ENCODE results near the gene PRUNE2.
"Not testable (repeated sequence)": the region's sequence is repeated elsewhere in the genome, so short reads cannot be mapped to it uniquely, and the experiment has no call there.

The PRUNE2 gene

DNA sequence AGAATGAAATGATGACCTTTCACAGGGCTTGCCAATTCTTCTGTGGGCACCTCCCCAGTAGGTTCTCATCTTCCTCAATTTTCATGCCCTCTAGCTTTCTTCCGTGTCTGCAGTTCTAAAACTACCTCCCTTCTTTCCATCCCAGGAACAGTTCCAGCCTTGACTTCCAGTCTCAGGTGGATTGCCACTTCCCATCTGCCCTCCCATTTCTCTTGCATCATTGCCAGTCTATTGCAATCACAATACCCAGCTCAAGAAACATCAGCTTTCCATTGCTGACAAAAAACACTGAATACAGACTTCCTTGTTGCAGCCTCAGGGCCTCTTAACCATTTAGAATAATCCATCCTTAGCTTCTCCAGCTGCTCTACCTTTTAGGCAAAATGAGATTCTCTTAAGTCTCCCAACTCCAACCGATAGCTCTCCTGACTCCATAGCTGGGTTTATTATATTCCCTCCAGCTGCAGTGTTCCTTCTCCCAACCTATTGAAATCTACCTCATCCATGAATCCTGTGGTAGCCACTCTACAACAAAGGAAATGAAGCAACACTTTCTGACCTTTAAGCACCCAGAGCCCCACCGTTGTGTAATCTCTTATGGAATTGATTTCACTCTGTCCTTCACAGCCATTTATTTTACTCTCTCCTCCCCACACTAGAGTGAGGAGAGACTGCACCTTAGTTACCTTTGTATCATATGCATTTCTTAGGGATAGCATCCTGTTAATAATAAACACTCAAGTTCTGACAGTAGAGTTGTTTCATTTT, 217.3 kb downstream of the PRUNE2 start:
- no peak for DNase-seq

DNA sequence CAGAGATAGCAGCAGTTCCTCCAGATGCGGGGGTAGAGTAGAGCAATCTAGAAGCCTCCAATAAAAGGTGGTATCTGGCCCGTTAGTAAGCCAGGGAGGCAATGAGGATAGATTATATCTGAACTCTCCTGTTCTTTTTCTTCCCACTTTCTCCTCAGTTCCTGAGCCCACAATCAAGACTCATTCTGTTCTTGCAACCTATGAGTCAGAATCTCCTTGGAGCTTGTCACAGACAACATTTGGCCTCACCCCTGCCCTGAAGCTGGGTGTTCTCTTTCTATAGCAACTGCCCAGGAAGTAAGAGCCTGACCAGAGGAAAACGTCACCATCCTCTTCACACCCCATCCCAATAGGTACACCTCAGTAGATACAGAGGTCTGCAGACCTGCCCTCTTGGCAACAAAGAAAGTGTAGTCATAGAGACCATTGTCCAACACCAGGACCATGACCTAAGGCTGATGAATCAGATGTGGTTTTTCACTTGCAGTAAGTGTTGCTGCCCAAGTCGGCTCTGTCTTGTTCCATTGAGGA, 218.0 kb downstream of the PRUNE2 start:
- no peak for DNase-seq

DNA sequence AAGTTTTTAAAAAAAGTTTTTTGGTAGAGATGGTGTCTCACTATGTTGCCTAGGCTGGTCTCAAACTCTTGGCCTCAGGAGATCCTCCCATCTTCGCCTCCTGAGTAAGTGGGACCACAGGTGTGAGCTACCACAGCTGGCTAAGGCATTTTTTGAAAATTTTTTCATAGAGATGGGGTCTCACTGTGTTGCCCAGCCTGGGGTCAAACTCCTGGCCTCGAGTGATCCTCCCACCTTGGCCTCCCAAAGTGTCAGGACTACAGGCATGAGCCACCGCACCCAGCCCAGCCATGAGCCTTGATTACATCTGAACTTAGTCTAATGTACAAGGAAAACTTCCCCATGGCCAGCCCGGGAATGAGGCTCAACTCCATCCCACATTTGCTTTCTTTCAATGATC, 219.2 kb downstream of the PRUNE2 start:
- no peak for DNase-seq

DNA sequence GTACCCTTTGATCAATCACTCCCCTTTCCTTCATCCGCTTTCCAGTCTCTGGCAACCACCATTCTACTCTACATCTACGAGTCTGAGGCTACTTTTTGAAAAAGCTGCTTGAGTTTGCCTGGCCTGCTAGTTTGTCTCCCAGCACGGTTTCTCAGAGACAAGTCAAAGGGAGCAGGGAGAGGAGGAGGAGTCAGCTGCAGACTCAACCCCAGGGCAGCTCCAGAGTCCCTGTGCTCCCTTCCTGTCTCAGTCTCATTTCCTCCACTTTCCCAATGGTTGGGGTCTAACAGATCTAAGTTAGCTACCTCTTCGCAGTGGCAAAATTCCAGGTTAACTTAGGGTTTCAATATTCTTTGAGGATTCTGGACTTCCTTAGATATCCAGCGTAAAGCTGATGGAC, 221.7 kb downstream of the PRUNE2 start:
- DNase-seq, result no peak

DNA sequence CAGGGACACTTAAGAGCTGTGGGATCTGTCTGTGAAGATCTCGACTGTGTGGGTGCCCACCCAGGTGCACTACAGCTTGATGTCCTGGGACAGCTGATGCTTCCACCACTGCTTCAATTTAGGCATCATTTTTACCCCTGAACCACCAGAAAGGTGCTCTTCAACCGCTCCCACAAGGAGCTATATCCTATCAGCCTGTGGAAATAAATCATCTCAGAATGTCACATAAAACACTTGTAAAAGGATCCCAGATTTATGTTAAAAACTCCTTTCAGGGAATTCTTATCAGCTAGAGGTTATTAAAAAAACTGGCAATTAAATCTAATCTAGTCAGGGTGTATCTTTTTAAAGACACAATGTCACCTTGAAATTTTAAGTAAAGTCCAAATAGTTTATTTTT, 224.4 kb downstream of the PRUNE2 start:
- no peak for DNase-seq

DNA sequence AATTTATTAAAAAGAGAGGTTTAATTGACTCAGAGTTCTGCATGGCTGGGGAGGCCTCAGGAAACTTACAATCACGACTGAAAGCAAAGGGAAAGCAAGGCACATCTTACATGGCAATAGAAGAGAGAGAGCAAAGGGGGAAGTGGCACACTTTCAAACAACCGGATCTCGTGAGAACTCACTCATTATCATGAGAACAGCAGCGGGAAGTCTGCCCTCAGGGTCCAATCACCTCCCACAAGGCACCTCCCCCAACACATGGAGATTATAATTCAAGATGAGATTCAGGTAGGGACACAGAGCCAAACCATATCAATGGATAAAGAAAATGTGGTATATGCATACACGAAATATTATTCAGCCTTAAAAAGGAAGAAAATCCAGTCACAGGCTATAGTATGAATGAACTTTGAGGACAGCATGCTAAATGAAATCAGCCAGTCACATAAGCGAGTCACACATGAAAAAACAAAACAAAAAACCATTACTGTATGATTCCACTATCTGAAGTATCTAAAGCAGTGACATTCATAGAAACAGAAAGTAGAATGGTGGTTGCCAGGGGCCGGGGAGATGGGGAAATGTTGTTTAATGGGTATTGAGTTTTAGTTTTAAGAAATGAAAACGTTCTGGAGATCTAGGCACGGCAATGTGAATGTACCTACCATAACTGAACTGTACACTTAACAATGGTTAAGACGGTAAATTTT, 225.0 kb downstream of the PRUNE2 start:
- no peak for DNase-seq

DNA sequence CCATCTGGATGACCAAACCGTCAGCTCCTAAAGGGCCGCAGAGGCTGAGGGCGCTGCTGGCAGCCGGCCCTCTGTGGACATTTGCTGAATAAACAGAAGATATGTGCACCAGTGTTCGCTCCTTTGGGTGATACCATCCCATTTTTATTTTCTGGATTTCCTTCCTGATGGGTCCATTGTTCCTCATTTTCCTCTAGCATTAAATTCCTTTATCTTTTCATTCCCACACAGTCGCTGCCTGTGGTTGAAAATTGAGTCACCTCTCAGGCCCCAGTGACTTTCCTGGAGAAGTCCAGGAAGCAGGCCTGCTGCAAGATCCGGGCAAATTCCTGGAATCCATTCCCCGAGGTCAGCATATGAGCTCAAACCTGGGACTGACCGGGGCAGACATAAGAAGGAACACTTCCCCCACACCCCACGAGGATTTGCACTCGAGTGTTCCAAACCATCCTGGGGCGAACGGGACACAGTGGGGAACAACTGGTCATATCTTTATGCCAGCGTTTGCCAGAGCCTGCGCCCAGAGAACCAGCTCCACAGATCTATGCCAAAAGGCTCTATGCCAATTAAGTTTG, 228.3 kb downstream of the PRUNE2 start:
- no peak for DNase-seq

DNA sequence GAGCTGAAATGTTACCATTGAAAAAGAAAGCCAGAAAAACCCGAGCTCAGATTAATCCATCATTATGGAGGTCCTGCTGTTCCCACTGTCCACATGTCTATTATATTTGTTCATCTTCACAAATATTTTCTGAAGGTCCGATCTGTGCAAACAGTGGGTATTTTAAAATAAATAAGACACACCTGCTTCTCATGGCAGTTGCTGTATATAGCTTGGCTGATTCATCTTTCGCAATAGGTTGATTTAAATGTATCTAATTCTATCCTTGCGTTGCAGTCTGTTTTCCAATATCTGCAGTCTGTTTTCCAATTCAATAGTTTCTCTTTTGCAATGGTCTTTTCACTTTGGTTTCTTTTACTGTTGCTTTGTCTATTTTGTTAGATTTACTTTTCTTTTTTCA, 229.1 kb downstream of the PRUNE2 start:
- no peak for DNase-seq

DNA sequence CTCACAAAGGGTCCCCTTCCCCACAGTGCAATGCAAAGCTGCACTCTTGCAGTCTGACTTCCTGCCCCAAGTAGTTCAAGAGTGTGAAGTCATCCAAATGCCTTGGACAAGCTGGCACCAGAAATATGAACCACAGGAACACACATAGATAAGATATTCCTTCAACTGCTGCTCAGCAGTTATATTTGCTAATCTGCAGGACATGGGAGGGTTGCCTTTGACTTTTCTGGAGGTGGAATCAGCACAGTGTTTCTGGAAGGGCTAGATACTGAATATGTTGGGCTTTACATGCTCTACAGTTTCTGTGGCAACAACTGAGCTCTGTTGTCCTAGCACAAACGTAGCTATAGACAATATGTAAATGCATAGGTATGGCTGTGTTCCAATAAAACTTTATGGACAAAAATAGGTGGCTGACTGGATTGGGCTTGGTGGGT, 238.4 kb downstream of the PRUNE2 start:
- no peak for DNase-seq

DNA sequence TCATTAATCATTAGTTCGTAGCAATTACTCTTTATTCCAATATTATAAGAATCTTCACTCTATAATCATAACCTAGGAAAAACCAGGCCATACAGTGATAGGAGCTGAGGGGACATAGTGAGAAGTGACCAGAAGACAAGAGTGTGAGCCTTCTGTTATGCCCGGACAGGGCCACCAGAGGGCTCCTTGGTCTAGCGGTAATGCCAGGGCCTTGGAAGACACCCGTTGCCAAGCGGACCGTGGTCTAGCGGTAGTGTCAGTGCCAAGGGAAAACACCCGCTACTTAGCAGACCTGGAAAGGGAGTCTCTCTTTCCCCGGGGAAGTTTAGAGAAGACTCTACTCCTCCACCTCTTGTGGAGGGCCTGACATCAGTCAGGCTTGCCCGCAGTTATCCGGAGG, 239.9 kb downstream of the PRUNE2 start:
- DNase-seq, result not testable (repeated sequence)

DNA sequence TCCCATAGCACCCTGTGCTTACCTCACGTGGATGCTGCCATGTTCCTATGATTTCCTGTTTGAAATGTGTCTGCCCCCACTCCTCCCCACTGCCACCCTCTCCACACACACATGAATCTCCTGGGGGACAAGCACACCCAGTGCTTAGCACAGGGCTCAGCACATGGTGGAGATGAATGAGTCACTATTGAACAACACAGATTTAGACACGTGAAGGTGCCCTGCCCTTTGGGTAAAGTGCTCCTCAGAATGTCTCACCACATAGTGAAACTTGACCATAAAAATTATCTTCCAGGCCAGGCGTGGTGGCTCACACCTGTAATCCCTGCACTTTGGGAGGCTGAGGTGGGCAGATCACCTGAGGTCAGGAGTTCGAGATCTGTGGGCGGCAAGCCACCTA, 240.5 kb downstream of the PRUNE2 start:
- no peak for DNase-seq

DNA sequence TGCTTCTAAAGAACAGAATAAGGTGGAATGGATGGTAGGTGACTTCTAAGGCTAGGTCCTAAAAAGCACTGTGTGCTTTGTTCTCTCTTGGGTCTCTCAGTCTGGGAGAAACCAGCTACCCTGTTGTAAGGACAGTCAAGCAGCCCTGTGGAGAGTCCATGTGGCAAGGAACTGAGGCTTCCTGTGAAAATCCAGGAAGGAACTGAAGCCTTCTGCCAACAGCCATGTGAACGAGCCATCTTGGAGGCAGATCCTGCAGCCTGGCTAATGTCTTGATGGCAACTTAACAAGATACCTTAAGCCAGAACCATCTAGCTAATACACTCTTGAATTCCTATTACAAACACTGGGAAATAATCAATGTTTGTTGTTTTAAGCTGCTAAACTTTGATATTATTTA, 241.8 kb downstream of the PRUNE2 start:
- no peak for DNase-seq

DNA sequence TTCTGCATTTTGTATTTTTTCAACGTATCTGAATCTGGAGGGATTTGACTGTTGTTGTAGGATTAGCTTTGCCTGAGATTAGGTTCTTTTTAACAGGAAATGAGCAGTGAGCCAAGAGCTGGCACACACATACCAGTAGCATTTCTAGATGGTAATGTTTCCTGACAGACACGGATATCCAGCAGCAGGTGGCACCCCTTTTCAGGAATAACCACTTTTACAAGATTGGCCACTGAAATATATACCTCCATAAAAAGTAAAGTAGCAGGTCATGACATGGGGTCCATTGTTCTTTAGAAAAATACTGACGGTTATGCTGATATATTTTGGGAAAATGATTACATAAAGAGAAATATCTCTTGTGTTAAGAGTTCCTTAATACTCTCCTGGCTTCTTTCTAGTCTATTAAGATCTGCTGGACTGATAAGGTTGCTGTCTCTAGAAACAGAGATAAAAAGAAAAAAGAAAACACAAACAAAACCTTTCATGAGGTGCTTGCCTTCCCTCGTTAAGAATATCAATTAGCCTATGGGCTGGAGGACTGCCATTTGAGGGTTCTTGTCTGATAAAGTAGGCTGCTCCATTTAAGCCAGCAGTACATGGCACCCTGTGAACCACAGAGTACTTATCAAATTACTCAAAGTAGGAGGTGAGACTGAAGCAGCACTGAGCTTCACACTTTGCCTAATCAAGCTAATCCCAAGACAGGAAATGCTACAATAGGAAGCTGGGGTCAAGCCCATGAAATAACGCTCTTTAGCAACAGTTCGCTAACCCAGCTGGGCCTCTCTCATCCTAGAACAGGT, 243.2 kb downstream of the PRUNE2 start:
- no peak for DNase-seq

DNA sequence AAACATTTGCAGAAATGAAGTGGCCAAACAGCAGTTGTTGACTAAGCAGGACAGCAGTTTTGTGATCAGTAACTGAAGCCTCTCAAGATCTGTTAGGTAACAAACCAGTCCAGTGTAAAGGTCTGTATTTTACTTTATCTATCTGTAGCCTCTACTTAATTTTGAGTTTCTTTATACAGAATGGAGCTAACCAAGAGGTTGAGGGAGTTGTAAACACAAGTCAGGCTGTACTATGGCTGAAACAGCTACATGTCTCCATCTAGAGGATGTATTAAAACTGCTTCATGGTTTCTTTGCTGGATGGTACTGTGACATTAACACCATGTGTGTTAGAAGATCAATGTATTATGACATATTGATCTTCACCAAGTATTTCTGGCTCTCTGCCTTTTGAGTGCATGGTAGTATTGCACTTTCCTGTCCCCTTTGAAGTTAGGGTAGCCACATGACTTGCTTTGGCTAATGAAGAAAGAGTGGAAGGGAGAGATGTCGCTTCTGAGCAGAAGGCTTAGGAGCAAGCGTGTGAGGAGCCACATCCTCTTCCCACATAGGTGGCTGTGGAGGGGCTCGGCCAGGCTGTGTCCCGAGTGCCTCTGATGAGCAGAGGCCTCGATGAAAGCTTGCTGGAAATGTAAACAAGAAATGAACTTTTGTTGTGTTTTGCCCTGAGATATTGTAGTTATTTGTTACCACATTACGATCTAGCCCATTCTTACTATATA, 247.2 kb downstream of the PRUNE2 start:
- no peak for DNase-seq

DNA sequence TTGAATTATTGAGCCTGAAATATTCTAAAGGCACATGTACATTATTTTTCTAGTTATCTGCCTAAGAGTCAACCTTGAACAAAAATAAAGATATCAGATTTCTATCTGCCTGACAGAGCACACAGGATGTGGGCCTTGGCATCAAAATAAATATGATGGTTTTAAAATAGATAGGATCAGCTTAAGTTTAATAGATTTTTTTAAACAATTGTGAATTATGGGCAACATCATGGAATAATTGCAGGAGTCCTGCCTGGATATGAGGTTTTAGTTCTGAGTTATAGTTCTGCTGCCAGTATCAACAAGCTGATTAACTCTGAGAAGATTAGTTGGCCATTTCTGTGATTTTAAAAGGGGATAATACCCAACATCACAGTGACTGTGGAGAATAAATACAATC, 248.6 kb downstream of the PRUNE2 start:
- no peak for DNase-seq

DNA sequence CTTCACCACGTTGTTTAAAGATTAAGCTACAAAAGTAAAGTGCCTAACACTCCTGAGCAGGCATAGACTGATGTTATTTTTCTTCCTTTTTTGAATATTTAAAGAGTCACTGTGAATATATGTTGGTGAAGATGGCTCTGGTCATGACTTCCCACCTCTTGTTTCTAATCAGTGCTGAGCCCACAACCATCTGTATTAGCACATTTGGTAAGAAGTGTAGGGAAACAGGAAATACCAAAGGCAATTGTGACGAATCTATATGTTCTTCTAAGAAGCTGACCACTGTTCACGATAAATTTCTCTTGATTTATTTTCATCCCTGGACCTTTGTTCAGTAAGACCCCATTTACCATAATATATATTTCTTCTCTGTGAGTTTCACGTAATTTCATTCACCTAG, 249.9 kb downstream of the PRUNE2 start:
- no peak for DNase-seq

DNA sequence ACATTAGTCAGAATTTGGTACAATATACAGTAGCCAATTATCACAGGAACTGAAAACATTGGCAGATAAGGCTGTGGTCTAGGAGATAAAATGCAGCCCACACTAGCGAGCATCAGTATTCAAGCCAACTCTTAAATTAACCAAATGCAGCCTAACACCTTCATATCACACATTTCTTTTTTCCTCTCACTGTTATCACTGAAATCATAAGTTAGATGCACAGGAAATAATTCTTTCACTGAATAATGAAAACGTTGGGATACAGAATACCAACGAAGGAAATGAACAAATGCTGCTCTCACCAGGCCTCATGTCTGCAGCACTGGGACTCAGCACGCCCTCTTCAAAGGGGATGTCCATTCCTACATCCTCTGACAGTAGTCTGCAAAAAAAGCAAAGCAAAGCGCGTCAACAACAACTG, 250.8 kb downstream of the PRUNE2 start:
- DNase-seq, result no peak

DNA sequence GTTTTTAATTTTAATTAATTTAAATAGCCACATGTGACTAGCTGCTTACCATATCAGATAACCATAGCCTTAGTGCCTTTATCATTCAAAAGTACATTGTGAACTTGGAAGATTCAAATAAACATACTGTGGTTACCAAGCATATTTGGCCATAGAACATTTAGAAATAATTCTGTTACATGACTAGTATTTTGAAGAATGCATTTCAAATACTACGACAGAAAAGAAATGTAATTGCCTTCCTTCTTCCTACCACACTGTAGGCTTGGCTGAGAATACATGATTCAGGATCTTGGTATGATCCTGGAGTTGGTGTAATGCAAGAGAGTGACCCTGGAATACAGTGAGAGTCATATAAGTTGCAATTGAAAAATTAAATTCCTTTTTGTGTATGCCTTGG, 251.3 kb downstream of the PRUNE2 start:
- DNase-seq, result no peak

DNA sequence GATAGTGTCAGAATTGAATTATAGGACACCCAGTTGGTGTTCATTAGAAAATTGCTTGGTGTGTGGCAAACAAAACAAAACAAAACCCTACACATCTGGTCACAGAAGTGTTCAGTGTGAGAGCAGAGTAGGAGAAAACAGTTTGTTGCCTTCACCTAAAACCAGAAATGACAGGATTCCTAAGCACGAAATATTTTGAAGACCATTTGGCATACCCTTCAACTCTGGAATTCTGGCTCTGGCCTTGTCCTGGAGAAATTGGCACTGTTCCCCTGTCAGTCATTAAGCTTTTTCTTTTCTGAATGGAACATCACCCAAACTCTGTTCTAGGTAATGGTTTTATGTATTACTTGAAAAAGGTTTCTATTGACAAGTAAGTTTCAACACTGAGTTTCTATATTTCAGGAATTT, 251.9 kb downstream of the PRUNE2 start:
- DNase-seq, result no peak

DNA sequence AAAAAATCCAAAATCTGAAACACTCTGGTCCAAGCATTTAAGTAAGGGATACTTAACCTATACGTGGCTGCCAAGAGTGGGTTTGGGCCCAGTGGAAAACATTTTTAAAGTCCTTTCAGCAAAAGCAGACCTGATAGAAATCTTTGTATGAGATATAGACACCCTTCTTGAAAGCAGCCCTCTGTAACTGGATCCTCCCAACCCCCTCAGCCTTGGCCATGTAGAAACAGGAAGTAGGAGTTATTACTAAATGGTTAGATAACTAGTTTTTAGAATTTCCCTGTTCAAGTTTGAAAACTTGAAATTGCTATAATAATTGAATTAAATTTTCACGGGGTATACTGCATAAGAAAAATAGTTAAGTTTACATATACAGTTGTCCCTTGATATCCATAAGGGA, 253.0 kb downstream of the PRUNE2 start:
- no peak for DNase-seq

DNA sequence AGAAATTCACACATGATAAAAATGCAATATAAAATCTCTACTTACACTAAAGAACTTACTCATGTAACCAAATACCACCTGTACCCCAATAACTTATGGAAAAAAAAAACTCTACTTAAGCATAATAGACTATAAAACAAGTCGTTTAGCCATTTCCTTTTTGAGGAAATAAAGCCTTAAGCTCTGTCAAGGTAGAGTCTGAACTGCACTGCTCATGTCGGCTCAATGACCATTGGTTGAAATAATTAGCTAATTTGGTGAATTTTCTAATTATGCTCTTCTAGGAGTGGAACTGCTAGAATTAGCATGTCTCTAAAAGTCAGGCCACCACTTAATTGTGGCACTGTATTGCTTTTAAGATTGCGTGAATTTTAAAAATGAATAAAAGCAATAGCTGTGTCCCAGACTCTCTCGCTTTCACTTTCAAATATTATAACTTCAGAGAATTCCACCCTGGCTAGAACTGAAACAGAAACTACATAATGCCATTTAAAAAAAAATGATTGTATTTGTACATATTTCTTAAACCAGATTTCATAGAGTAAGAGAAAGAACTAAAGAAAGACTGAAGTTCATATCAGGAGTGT, 254.7 kb downstream of the PRUNE2 start:
- no peak for DNase-seq

DNA sequence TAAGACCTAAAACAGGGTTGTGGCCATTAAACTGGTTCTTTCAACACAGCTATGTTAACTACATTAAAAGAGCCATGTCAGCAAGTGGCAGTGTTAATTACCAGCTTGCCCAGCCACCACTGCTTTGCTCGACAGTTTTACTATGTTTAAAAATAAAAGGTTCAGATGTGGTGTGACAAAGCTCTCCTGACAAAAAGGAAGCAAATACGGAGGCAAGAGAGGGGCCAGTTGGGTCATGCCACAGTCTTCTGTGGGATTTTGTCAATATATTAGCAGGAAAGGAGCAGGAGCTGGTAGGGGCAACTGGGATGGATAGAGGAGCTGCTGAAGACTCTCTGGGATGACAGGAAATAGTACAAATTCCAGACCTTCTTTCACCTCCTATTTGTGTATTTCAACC, 255.2 kb downstream of the PRUNE2 start:
- DNase-seq, result no peak

Data from activated effector memory CD4-positive, alpha-beta T cell treated with anti-CD3 and anti-CD28 coated beads, Interleukin-2, amount 50 U/mL, for 16 hours (primary cell).